IMR-90 (cell line): ENCODE measurements around the gene SENP7. TPM values are rescaled to one million over a fixed set of nuclear protein-coding genes. Genes with fewer than 3 reads are reported as not detected.

ENCODE experiments used
- ATAC-seq: fragments of 200-7000 bp; cut with Tn5 transposase; 2 replicates; pipeline ENCODE4 v1.9.1; 2020; ENCODE audit warnings: low read depth, mild to moderate bottlenecking, moderate library complexity
- BruUV-seq: library from RNA; stranded (reverse); fragments of 400-500 nt; replicated peaks from 2 replicates; lab custom pipeline; 2021; lab: Mats Ljungman, UMichigan
- CTCF ChIA-PET: fragments of 300-600 bp; formaldehyde crosslinking; extraction: SDS; loops from one replicate; lab custom pipeline; 2021; ENCODE audit warnings: antibody characterized with exemption; lab: Yijun Ruan, JAX
- POLR2A ChIA-PET: fragments of 300-600 bp; sonication (Branson Sonifier 250); formaldehyde crosslinking; loops from one replicate; lab custom pipeline; 2022; ENCODE audit warnings: antibody characterized with exemption; ENCODE audit not compliant: unreplicated experiment; lab: Charles Lee
- DNase-seq: peaks from one replicate; pipeline ENCODE4 v3.0.0; 2013
- H2AFZ ChIP-seq: replicated peaks from 2 replicates; pipeline ENCODE3; 2013; ENCODE audit warnings: low read length, mild to moderate bottlenecking; ENCODE audit not compliant: poor library complexity
- H2AK5ac ChIP-seq: 2 replicates; pipeline ENCODE4 v1.6.1; 2013; ENCODE audit warnings: low read depth, low read length, inconsistent platforms
- H2AK9ac ChIP-seq: replicated peaks from 2 replicates; pipeline ENCODE3; 2013; ENCODE audit warnings: mild to moderate bottlenecking, low read depth, low read length, moderate library complexity; ENCODE audit not compliant: poor library complexity
- H2BK120ac ChIP-seq: 2 replicates; pipeline ENCODE4 v1.6.1; 2013; ENCODE audit warnings: low read depth, low read length, inconsistent platforms
- H2BK15ac ChIP-seq: 3 replicates; pipeline ENCODE4 v1.6.1; 2013; ENCODE audit warnings: low read depth, low read length, inconsistent platforms
- H2BK20ac ChIP-seq: 2 replicates; pipeline ENCODE4 v1.6.1; 2013; ENCODE audit warnings: low read depth, mild to moderate bottlenecking, inconsistent platforms, low read length, moderate library complexity
- H2BK5ac ChIP-seq: 2 replicates; pipeline ENCODE4 v1.6.1; 2013; ENCODE audit warnings: mild to moderate bottlenecking, low read depth, low read length, inconsistent platforms; ENCODE audit not compliant: poor library complexity, severe bottlenecking
- H3K14ac ChIP-seq: replicated peaks from 2 replicates; pipeline ENCODE4 v1.6.1; 2013; ENCODE audit warnings: low read depth, low read length, inconsistent platforms
- H3K18ac ChIP-seq: 2 replicates; pipeline ENCODE4 v1.6.1; 2013; ENCODE audit warnings: low read depth, low read length, control low read depth
- H3K23ac ChIP-seq: 2 replicates; pipeline ENCODE4 v1.6.1; 2013; ENCODE audit warnings: low read depth, low read length, inconsistent platforms
- H3K27ac ChIP-seq: 2 replicates; pipeline ENCODE4 v1.5.1; 2013; ENCODE audit warnings: mild to moderate bottlenecking, control low read depth, low read length; ENCODE audit not compliant: insufficient read depth
- H3K27me3 ChIP-seq: 2 replicates; pipeline ENCODE4 v1.6.1; 2013; ENCODE audit warnings: low read length; ENCODE audit not compliant: control insufficient read depth, insufficient read depth
- H3K36me3 ChIP-seq: 2 replicates; pipeline ENCODE4 v1.6.1; 2013; ENCODE audit warnings: low read length, mixed read lengths; ENCODE audit not compliant: control insufficient read depth, insufficient read depth
- H3K4ac ChIP-seq: 2 replicates; pipeline ENCODE4 v1.6.1; 2013; ENCODE audit warnings: low read depth, low read length, inconsistent platforms
- H3K4me1 ChIP-seq: 2 replicates; pipeline ENCODE4 v1.6.1; 2013; ENCODE audit warnings: low read length, mixed read lengths; ENCODE audit not compliant: control insufficient read depth, insufficient read depth
- H3K4me2 ChIP-seq: 2 replicates; pipeline ENCODE4 v1.6.1; 2013; ENCODE audit warnings: low read depth, mild to moderate bottlenecking, control low read depth, low read length, moderate library complexity
- H3K4me3 ChIP-seq: 2 replicates; pipeline ENCODE4 v1.5.1; 2013; ENCODE audit warnings: low read depth, mild to moderate bottlenecking, control low read depth, low read length, moderate library complexity; ENCODE audit not compliant: insufficient read depth
- H3K56ac ChIP-seq: 2 replicates; pipeline ENCODE4 v1.6.1; 2013; ENCODE audit warnings: low read length, inconsistent platforms; ENCODE audit not compliant: insufficient read depth; ENCODE audit errors: extremely low read depth
- H3K79me1 ChIP-seq, 2 experiments: 2 replicates each; pipeline ENCODE4 v1.6.1; 2013; ENCODE audit warnings: low read length in 2 of 2, inconsistent platforms in 1 of 2, low read depth in 1 of 2
- H3K9ac ChIP-seq: 2 replicates; pipeline ENCODE4 v1.6.1; 2013; ENCODE audit warnings: low read depth, low read length, control low read depth
- H3K9me1 ChIP-seq: 2 replicates; pipeline ENCODE4 v1.6.1; 2013; ENCODE audit warnings: low read length, inconsistent platforms; ENCODE audit not compliant: insufficient read depth
- H3K9me3 ChIP-seq: 2 replicates; pipeline ENCODE4 v1.6.1; 2013; ENCODE audit warnings: low read length; ENCODE audit not compliant: control insufficient read depth, insufficient read depth
- H4K20me1 ChIP-seq: 2 replicates; pipeline ENCODE4 v1.6.1; 2013; ENCODE audit warnings: low read length, inconsistent platforms; ENCODE audit not compliant: insufficient read depth
- H4K5ac ChIP-seq: 2 replicates; pipeline ENCODE4 v1.6.1; 2013; ENCODE audit warnings: mild to moderate bottlenecking, low read depth, low read length, control low read depth
- H4K8ac ChIP-seq, 2 experiments: 2 replicates each; pipeline ENCODE4 v1.6.1; 2013; ENCODE audit warnings: low read depth in 2 of 2, low read length in 2 of 2, control low read depth in 1 of 2, inconsistent platforms in 1 of 2
- H4K91ac ChIP-seq: 2 replicates; pipeline ENCODE4 v1.6.1; 2013; ENCODE audit warnings: low read depth, low read length, inconsistent platforms; ENCODE audit not compliant: insufficient read depth
- BHLHE40 ChIP-seq: fragments of 150-350 bp; IDR thresholded peaks from 2 replicates; pipeline ENCODE4 v1.6.1; 2016; ENCODE audit warnings: mild to moderate bottlenecking, low read depth, low read length
- CEBPB ChIP-seq: IDR thresholded peaks from 2 replicates; pipeline ENCODE4 v1.6.1; 2012; ENCODE audit warnings: low read depth, low read length, improper control_type of control experiment
- CHD1 ChIP-seq: IDR thresholded peaks from 2 replicates; pipeline ENCODE4 v1.6.1; 2012; ENCODE audit warnings: low read depth, low read length, improper control_type of control experiment
- CTCF ChIP-seq: conservative IDR thresholded peaks from 2 replicates; pipeline ENCODE4 v1.5.1; 2012; ENCODE audit warnings: mild to moderate bottlenecking, low read depth, low read length, improper control_type of control experiment
- ELK1 ChIP-seq: fragments of 150-350 bp; IDR thresholded peaks from 2 replicates; pipeline ENCODE4 v1.6.1; 2016; ENCODE audit warnings: low read depth, mild to moderate bottlenecking, low read length, moderate library complexity, borderline replicate concordance
- FOS ChIP-seq: fragments of 150-350 bp; IDR thresholded peaks from 2 replicates; pipeline ENCODE4 v1.6.1; 2016; ENCODE audit warnings: low read depth, low read length
- MAFK ChIP-seq: IDR thresholded peaks from 2 replicates; pipeline ENCODE4 v1.6.1; 2012; ENCODE audit warnings: low read depth, low read length, improper control_type of control experiment
- MAZ ChIP-seq: IDR thresholded peaks from 2 replicates; pipeline ENCODE4 v1.6.1; 2012; ENCODE audit warnings: low read depth, mild to moderate bottlenecking, low read length, improper control_type of control experiment, moderate library complexity, borderline replicate concordance
- MXI1 ChIP-seq: IDR thresholded peaks from 2 replicates; pipeline ENCODE4 v1.6.1; 2012; ENCODE audit warnings: low read depth, mild to moderate bottlenecking, low read length, moderate library complexity, borderline replicate concordance
- NFE2L2 ChIP-seq: fragments of 150-350 bp; IDR thresholded peaks from 2 replicates; pipeline ENCODE4 v1.6.1; 2016; ENCODE audit warnings: low read depth, mild to moderate bottlenecking, low read length
- POLR2A ChIP-seq: IDR thresholded peaks from 2 replicates; pipeline ENCODE4 v1.6.1; 2012; ENCODE audit warnings: mild to moderate bottlenecking, low read depth, low read length
- RAD21 ChIP-seq: IDR thresholded peaks from 2 replicates; pipeline ENCODE4 v1.6.1; 2012; ENCODE audit warnings: low read length, improper control_type of control experiment
- RCOR1 ChIP-seq: IDR thresholded peaks from 2 replicates; pipeline ENCODE4 v1.6.1; 2012; ENCODE audit warnings: mild to moderate bottlenecking, low read length, improper control_type of control experiment; ENCODE audit not compliant: insufficient replicate concordance
- RFX5 ChIP-seq: IDR thresholded peaks from 2 replicates; pipeline ENCODE4 v1.8.0; 2012; ENCODE audit warnings: low read depth, mild to moderate bottlenecking, low read length, moderate library complexity
- SMC3 ChIP-seq: fragments of 150-350 bp; IDR thresholded peaks from 2 replicates; pipeline ENCODE4 v1.6.1; 2016; ENCODE audit warnings: low read depth, mild to moderate bottlenecking, antibody characterized with exemption, low read length, moderate library complexity
- USF2 ChIP-seq: fragments of 150-350 bp; IDR thresholded peaks from 2 replicates; pipeline ENCODE4 v1.6.1; 2017; ENCODE audit warnings: mild to moderate bottlenecking, antibody characterized with exemption, low read length, low read depth
- WGBS, 2 experiments: methylation state at CpG; one replicate each; pipeline versions ENCODE4 v1.1.5 to v1.1.7; 2013; ENCODE audit warnings: missing lambda C conversion rate in 2 of 2; ENCODE audit not compliant: insufficient read length in 1 of 2; ENCODE audit errors: extremely low coverage in 2 of 2; 5-methylcytosine and 5-hydroxymethylcytosine counted together
- dilution Hi-C: fragments of 300-500 bp; cut with HindIII; formaldehyde crosslinking; loops from one replicate; pipeline ENCODE4 v1.14.3; 2018; ENCODE audit warnings: low sequenced_read_pairs; ENCODE audit not compliant: unreplicated experiment
- in situ Hi-C: fragments of 300-500 bp; cut with MboI; formaldehyde crosslinking; loops from 3 replicates; pipeline ENCODE4 v1.14.3; 2019; ENCODE audit warnings: low sequenced_read_pairs, inconsistent platforms, mixed read lengths
- intact Hi-C: fragments of 100-400 bp; cut with micrococcal nuclease; formaldehyde crosslinking; loops from 2 replicates; pipeline ENCODE4 v1.10.0; 2022
- polyA plus RNA-seq, 3 experiments: library from polyadenylated mRNA; depleted of rRNA; stranded (reverse); fragments of >200 nt; gene quantifications; 2 replicates each; pipeline ENCODE4 v1.2.3, GENCODE V29; 2012; ENCODE audit warnings: low replicate concordance in 1 of 3
- total RNA-seq: library from RNA; depleted of rRNA; stranded (reverse); fragments of >200 nt; gene quantifications from 2 replicates; pipeline ENCODE4 v1.2.3, GENCODE V29; 2012

SENP7 gene
- total and polyA plus RNA-seq, 2 of the 4 experiments (the other 2 are of a cell fraction): 5.5 to 8.4 TPM

- no peak overlapping the region for H3K56ac ChIP-seq
- ChIA-PET CTCF (no interaction called here), POLR2A (no interaction called here)
- H2BK15ac ChIP-seq: no peak overlapping the region
- no peaks in the 10 kb centered on the region; the same call in 1 of the 2 replicates for H4K20me1 ChIP-seq
- no peak overlapping the region for H2BK120ac ChIP-seq
- no peak overlapping the region for H3K27ac ChIP-seq
- TF ChIP-seq FOS (no peak), RFX5 (no peak), USF2 (no peak), MXI1 (no peak), BHLHE40 (no peak), RCOR1 (no peak), RAD21 (no peak), NFE2L2 (no peak), POLR2A (no peak), SMC3 (no peak), CHD1 (no peak), CEBPB (no peak), MAZ (no peak), MAFK (no peak), ELK1 (no peak), CTCF (no peak)
- no peaks in the 10 kb centered on the region for H3K27me3 ChIP-seq
- H4K5ac ChIP-seq: no peak overlapping the region
- H3K18ac ChIP-seq: no peak overlapping the region
- H3K4me1 ChIP-seq: no peaks in the 10 kb centered on the region
- H2BK20ac ChIP-seq: no peak overlapping the region
- H2BK5ac ChIP-seq: no peak overlapping the region
- H3K36me3 ChIP-seq: no peaks in the 10 kb centered on the region
- no peaks in the 10 kb centered on the region for H3K9me3 ChIP-seq
- in situ Hi-C loops: no loop called here
- DNase-seq (no peak), ATAC-seq (no peak)
- H2AK5ac ChIP-seq: no peak overlapping the region
- no peak overlapping the region for H4K8ac ChIP-seq
- no peak overlapping the region for H3K14ac ChIP-seq
- H3K4ac ChIP-seq: no peak overlapping the region
- H3K9ac ChIP-seq: no peak overlapping the region
- H2AFZ ChIP-seq: no peak overlapping the region
- dilution Hi-C loops: no loop called here
- no peak overlapping the region for H4K91ac ChIP-seq
- H3K9me1 ChIP-seq: no peaks in the 10 kb centered on the region
- H3K23ac ChIP-seq: no peak overlapping the region
- H3K4me3 ChIP-seq: no peak overlapping the region
- no peak overlapping the region for H3K4me2 ChIP-seq
- no peak overlapping the region for H2AK9ac ChIP-seq
- BruUV-seq: no TSS peak
- intact Hi-C loops: no loop called here
- peaks cover 17% of the 10 kb centered on the region in 2 experiments; a peak in 3 of 4 replicates for H3K79me1 ChIP-seq
- no CpG with 5 or more reads among the region's 3 CpGs for WGBS, 2 experiments
Observed at GRCh38 chr3:101478980-101479379, 34.0 kb downstream of the SENP7 start.
